IMR-90 (cell line): ENCODE data around the gene SCN8A. TPM values are rescaled to one million over a fixed set of nuclear protein-coding genes. Genes with fewer than 3 reads are reported as not detected.

Experiments
- ATAC-seq: fragments of 200-7000 bp; cut with Tn5 transposase; 2 replicates; pipeline ENCODE4 v1.9.1; 2020; ENCODE audit warnings: low read depth, mild to moderate bottlenecking, moderate library complexity
- BruUV-seq: library from RNA; stranded (reverse); fragments of 400-500 nt; replicated peaks from 2 replicates; lab custom pipeline; 2021; lab: Mats Ljungman, UMichigan
- CTCF ChIA-PET: fragments of 300-600 bp; formaldehyde crosslinking; extraction: SDS; loops from one replicate; lab custom pipeline; 2021; ENCODE audit warnings: antibody characterized with exemption; lab: Yijun Ruan, JAX
- POLR2A ChIA-PET: fragments of 300-600 bp; sonication (Branson Sonifier 250); formaldehyde crosslinking; loops from one replicate; lab custom pipeline; 2022; ENCODE audit warnings: antibody characterized with exemption; ENCODE audit not compliant: unreplicated experiment; lab: Charles Lee
- DNase-seq: peaks from one replicate; pipeline ENCODE4 v3.0.0; 2013
- H2AFZ ChIP-seq: replicated peaks from 2 replicates; pipeline ENCODE3; 2013; ENCODE audit warnings: low read length, mild to moderate bottlenecking; ENCODE audit not compliant: poor library complexity
- H2AK5ac ChIP-seq: 2 replicates; pipeline ENCODE4 v1.6.1; 2013; ENCODE audit warnings: low read depth, low read length, inconsistent platforms
- H2AK9ac ChIP-seq: replicated peaks from 2 replicates; pipeline ENCODE3; 2013; ENCODE audit warnings: mild to moderate bottlenecking, low read depth, low read length, moderate library complexity; ENCODE audit not compliant: poor library complexity
- H2BK120ac ChIP-seq: 2 replicates; pipeline ENCODE4 v1.6.1; 2013; ENCODE audit warnings: low read depth, low read length, inconsistent platforms
- H2BK15ac ChIP-seq: 3 replicates; pipeline ENCODE4 v1.6.1; 2013; ENCODE audit warnings: low read depth, low read length, inconsistent platforms
- H2BK20ac ChIP-seq: 2 replicates; pipeline ENCODE4 v1.6.1; 2013; ENCODE audit warnings: low read depth, mild to moderate bottlenecking, inconsistent platforms, low read length, moderate library complexity
- H2BK5ac ChIP-seq: 2 replicates; pipeline ENCODE4 v1.6.1; 2013; ENCODE audit warnings: mild to moderate bottlenecking, low read depth, low read length, inconsistent platforms; ENCODE audit not compliant: poor library complexity, severe bottlenecking
- H3K14ac ChIP-seq: replicated peaks from 2 replicates; pipeline ENCODE4 v1.6.1; 2013; ENCODE audit warnings: low read depth, low read length, inconsistent platforms
- H3K18ac ChIP-seq: 2 replicates; pipeline ENCODE4 v1.6.1; 2013; ENCODE audit warnings: low read depth, low read length, control low read depth
- H3K23ac ChIP-seq: 2 replicates; pipeline ENCODE4 v1.6.1; 2013; ENCODE audit warnings: low read depth, low read length, inconsistent platforms
- H3K27ac ChIP-seq: 2 replicates; pipeline ENCODE4 v1.5.1; 2013; ENCODE audit warnings: mild to moderate bottlenecking, control low read depth, low read length; ENCODE audit not compliant: insufficient read depth
- H3K27me3 ChIP-seq: 2 replicates; pipeline ENCODE4 v1.6.1; 2013; ENCODE audit warnings: low read length; ENCODE audit not compliant: control insufficient read depth, insufficient read depth
- H3K36me3 ChIP-seq: 2 replicates; pipeline ENCODE4 v1.6.1; 2013; ENCODE audit warnings: low read length, mixed read lengths; ENCODE audit not compliant: control insufficient read depth, insufficient read depth
- H3K4ac ChIP-seq: 2 replicates; pipeline ENCODE4 v1.6.1; 2013; ENCODE audit warnings: low read depth, low read length, inconsistent platforms
- H3K4me1 ChIP-seq: 2 replicates; pipeline ENCODE4 v1.6.1; 2013; ENCODE audit warnings: low read length, mixed read lengths; ENCODE audit not compliant: control insufficient read depth, insufficient read depth
- H3K4me2 ChIP-seq: 2 replicates; pipeline ENCODE4 v1.6.1; 2013; ENCODE audit warnings: low read depth, mild to moderate bottlenecking, control low read depth, low read length, moderate library complexity
- H3K4me3 ChIP-seq: 2 replicates; pipeline ENCODE4 v1.5.1; 2013; ENCODE audit warnings: low read depth, mild to moderate bottlenecking, control low read depth, low read length, moderate library complexity; ENCODE audit not compliant: insufficient read depth
- H3K56ac ChIP-seq: 2 replicates; pipeline ENCODE4 v1.6.1; 2013; ENCODE audit warnings: low read length, inconsistent platforms; ENCODE audit not compliant: insufficient read depth; ENCODE audit errors: extremely low read depth
- H3K79me1 ChIP-seq, 2 experiments: 2 replicates each; pipeline ENCODE4 v1.6.1; 2013; ENCODE audit warnings: low read length in 2 of 2, inconsistent platforms in 1 of 2, low read depth in 1 of 2
- H3K9ac ChIP-seq: 2 replicates; pipeline ENCODE4 v1.6.1; 2013; ENCODE audit warnings: low read depth, low read length, control low read depth
- H3K9me1 ChIP-seq: 2 replicates; pipeline ENCODE4 v1.6.1; 2013; ENCODE audit warnings: low read length, inconsistent platforms; ENCODE audit not compliant: insufficient read depth
- H3K9me3 ChIP-seq: 2 replicates; pipeline ENCODE4 v1.6.1; 2013; ENCODE audit warnings: low read length; ENCODE audit not compliant: control insufficient read depth, insufficient read depth
- H4K20me1 ChIP-seq: 2 replicates; pipeline ENCODE4 v1.6.1; 2013; ENCODE audit warnings: low read length, inconsistent platforms; ENCODE audit not compliant: insufficient read depth
- H4K5ac ChIP-seq: 2 replicates; pipeline ENCODE4 v1.6.1; 2013; ENCODE audit warnings: mild to moderate bottlenecking, low read depth, low read length, control low read depth
- H4K8ac ChIP-seq, 2 experiments: 2 replicates each; pipeline ENCODE4 v1.6.1; 2013; ENCODE audit warnings: low read depth in 2 of 2, low read length in 2 of 2, control low read depth in 1 of 2, inconsistent platforms in 1 of 2
- H4K91ac ChIP-seq: 2 replicates; pipeline ENCODE4 v1.6.1; 2013; ENCODE audit warnings: low read depth, low read length, inconsistent platforms; ENCODE audit not compliant: insufficient read depth
- CEBPB ChIP-seq: IDR thresholded peaks from 2 replicates; pipeline ENCODE4 v1.6.1; 2012; ENCODE audit warnings: low read depth, low read length, improper control_type of control experiment
- MAFK ChIP-seq: IDR thresholded peaks from 2 replicates; pipeline ENCODE4 v1.6.1; 2012; ENCODE audit warnings: low read depth, low read length, improper control_type of control experiment
- WGBS, 2 experiments: methylation state at CpG; one replicate each; pipeline versions ENCODE4 v1.1.5 to v1.1.7; 2013; ENCODE audit warnings: missing lambda C conversion rate in 2 of 2; ENCODE audit not compliant: insufficient read length in 1 of 2; ENCODE audit errors: extremely low coverage in 2 of 2; 5-methylcytosine and 5-hydroxymethylcytosine counted together
- dilution Hi-C: fragments of 300-500 bp; cut with HindIII; formaldehyde crosslinking; loops from one replicate; pipeline ENCODE4 v1.14.3; 2018; ENCODE audit warnings: low sequenced_read_pairs; ENCODE audit not compliant: unreplicated experiment
- in situ Hi-C: fragments of 300-500 bp; cut with MboI; formaldehyde crosslinking; loops from 3 replicates; pipeline ENCODE4 v1.14.3; 2019; ENCODE audit warnings: low sequenced_read_pairs, inconsistent platforms, mixed read lengths
- intact Hi-C: fragments of 100-400 bp; cut with micrococcal nuclease; formaldehyde crosslinking; loops from 2 replicates; pipeline ENCODE4 v1.10.0; 2022
- polyA plus RNA-seq, 3 experiments: library from polyadenylated mRNA; depleted of rRNA; stranded (reverse); fragments of >200 nt; gene quantifications; 2 replicates each; pipeline ENCODE4 v1.2.3, GENCODE V29; 2012; ENCODE audit warnings: low replicate concordance in 1 of 3
- total RNA-seq: library from RNA; depleted of rRNA; stranded (reverse); fragments of >200 nt; gene quantifications from 2 replicates; pipeline ENCODE4 v1.2.3, GENCODE V29; 2012

SCN8A gene
- total and polyA plus RNA-seq, 2 of the 4 experiments (the other 2 are of a cell fraction): 6.9 to 19.7 TPM

GRCh38 chr12:51592034-51592705, 1.1 kb downstream of the SCN8A start:
- peak overlapping the region; percentile 69 for H3K4me3 ChIP-seq
- intact Hi-C loops (loop anchor here (5.0 kb wide), 1 partner anchor 220 kb away; a partner anchor contains a TSS), dilution Hi-C loops (no loop called here), in situ Hi-C loops (no loop called here)
- H3K4me2 ChIP-seq: peak overlapping the region; percentile 96
- POLR2A ChIA-PET: no interaction called here
- peak overlapping the region; percentile 88; the same call in 1 of the 2 replicates for H4K91ac ChIP-seq
- WGBS, 2 experiments: 0% methylated on average over 1 of the region's 11 CpGs; no CpG with 5 or more reads in 1 of the 2 experiments
- H3K14ac ChIP-seq: peak overlapping the region; percentile 89
- H3K4me1 ChIP-seq: no peaks in the 10 kb centered on the region; the same call in 1 of the 2 replicates
- H3K18ac ChIP-seq: 0 out of 2 replicates have a peak overlapping the region, but pooled peaks have one; percentile 46
- peak overlapping the region; percentile 79 for H2AFZ ChIP-seq
- H2BK15ac ChIP-seq: no peak overlapping the region; the same call in 2 of the 3 replicates
- BruUV-seq: no TSS peak
- peak overlapping the region; percentile 67; the same call in 1 of the 2 replicates for H4K5ac ChIP-seq
- H3K9ac ChIP-seq: peak overlapping the region; percentile 46
- peak overlapping the region; percentile 93 for H2BK20ac ChIP-seq
- peak; percentile 79 for DNase-seq
- TF ChIP-seq CEBPB: no peak
- 0 out of 2 replicates have a peak, but pooled peaks have one; percentile 12 for TF ChIP-seq MAFK
- H3K27ac ChIP-seq: peak overlapping the region; percentile 68
- peak; percentile 38 for ATAC-seq
- H3K36me3 ChIP-seq: no peaks in the 10 kb centered on the region
- no peaks in the 10 kb centered on the region for H3K9me3 ChIP-seq
- peak overlapping the region; percentile 92 for H3K4ac ChIP-seq
- H2AK9ac ChIP-seq: peak overlapping the region; percentile 98
- H3K9me1 ChIP-seq: peaks cover 4% of the 10 kb centered on the region; the same call in 1 of the 2 replicates
- peak overlapping the region; percentile 88 for H3K23ac ChIP-seq
- CTCF ChIA-PET: no interaction called here
- H4K20me1 ChIP-seq: peaks cover 42% of the 10 kb centered on the region; the same call in 1 of the 2 replicates
- peak overlapping the region; percentile 93 for H2BK120ac ChIP-seq
- peak overlapping the region; percentile 36 to 70; a peak in 2 of 4 replicates for H4K8ac ChIP-seq
- H2AK5ac ChIP-seq: peak overlapping the region; percentile 94
- H3K27me3 ChIP-seq: no peaks in the 10 kb centered on the region
- peak overlapping the region; percentile 62; the same call in 1 of the 2 replicates for H3K56ac ChIP-seq
- H3K79me1 ChIP-seq: peaks cover 5 to 58% of the 10 kb centered on the region in 2 experiments
- H2BK5ac ChIP-seq: peak overlapping the region; percentile 71
